ENCODE measurements around the gene PLEKHD1.
"Not testable (repeated sequence)": the region's sequence is repeated elsewhere in the genome, so short reads cannot be mapped to it uniquely, and the experiment has no call there.

Gene PLEKHD1

GRCh38 chr14:69490219-69490918, 5.8 kb downstream of the PLEKHD1 start:
- TF ChIP-seq CTCF (IDR thresholded peaks at IDR 0.05; ENCODE audit: low read depth, low read length): no peak
- H3K4me3 ChIP-seq (ENCODE audit: low read depth, low read length): no peak overlapping the region

GRCh38 chr14:69491193-69491592, 6.7 kb downstream of the PLEKHD1 start:
- H3K4me3 ChIP-seq (ENCODE audit: low read depth, low read length): no peak overlapping the region
- TF ChIP-seq CTCF (IDR thresholded peaks at IDR 0.05; ENCODE audit: low read depth, low read length): no peak

- no peak for TF ChIP-seq CTCF (IDR thresholded peaks at IDR 0.05; ENCODE audit: low read depth, low read length)
- no peak overlapping the region for H3K4me3 ChIP-seq (ENCODE audit: low read depth, low read length)
Measured at GRCh38 chr14:69493038-69493437, 8.5 kb downstream of the PLEKHD1 start.

- no peak overlapping the region for H3K4me3 ChIP-seq (ENCODE audit: low read depth, low read length)
- no peak for TF ChIP-seq CTCF (IDR thresholded peaks at IDR 0.05; ENCODE audit: low read depth, low read length)
Measured at GRCh38 chr14:69493791-69494190, 9.3 kb downstream of the PLEKHD1 start.

GRCh38 chr14:69495341-69495921, 10.9 kb downstream of the PLEKHD1 start:
- no peak for TF ChIP-seq CTCF (IDR thresholded peaks at IDR 0.05; ENCODE audit: low read depth, low read length)
- no peak overlapping the region for H3K4me3 ChIP-seq (ENCODE audit: low read depth, low read length)

- H3K4me3 ChIP-seq (ENCODE audit: low read depth, low read length): not testable (repeated sequence)
Measured at GRCh38 chr14:69497866-69498265, 13.3 kb downstream of the PLEKHD1 start.

- not testable (repeated sequence) for H3K4me3 ChIP-seq (ENCODE audit: low read depth, low read length)
Measured at GRCh38 chr14:69498286-69498685, 13.8 kb downstream of the PLEKHD1 start.

GRCh38 chr14:69499436-69499835, 14.9 kb downstream of the PLEKHD1 start:
- no peak for TF ChIP-seq CTCF (IDR thresholded peaks at IDR 0.05; ENCODE audit: low read depth, low read length)
- no peak overlapping the region for H3K4me3 ChIP-seq (ENCODE audit: low read depth, low read length)
